HUES64 (cell line): ENCODE results near the gene CTNS.

ENCODE experiments used
- H3K27ac ChIP-seq: 2 replicates; pipeline ENCODE4 v1.7.0; 2013; ENCODE audit warnings: low read depth, low read length, inconsistent platforms
- H3K27me3 ChIP-seq: 2 replicates; pipeline ENCODE4 v1.6.1; 2013; ENCODE audit warnings: mild to moderate bottlenecking, low read length; ENCODE audit not compliant: insufficient read depth
- H3K36me3 ChIP-seq: 2 replicates; pipeline ENCODE4 v1.6.1; 2013; ENCODE audit warnings: mild to moderate bottlenecking, low read length; ENCODE audit not compliant: insufficient read depth
- H3K4me1 ChIP-seq: 2 replicates; pipeline ENCODE4 v1.6.1; 2013; ENCODE audit warnings: mild to moderate bottlenecking, low read length, moderate library complexity; ENCODE audit not compliant: insufficient read depth
- H3K4me3 ChIP-seq: 2 replicates; pipeline ENCODE4 v1.5.1; 2013; ENCODE audit warnings: mild to moderate bottlenecking, low read length, moderate library complexity
- H3K9ac ChIP-seq: 2 replicates; pipeline ENCODE4 v1.6.1; 2013; ENCODE audit warnings: mild to moderate bottlenecking, low read depth, low read length
- H3K9me3 ChIP-seq: 2 replicates; pipeline ENCODE4 v1.6.1; 2013; ENCODE audit warnings: low read depth, low read length; ENCODE audit not compliant: insufficient read depth
- WGBS: fragments of 150-250, 120-280 bp; methylation state at CpG from one replicate; pipeline ENCODE4 v1.1.7; 2013; ENCODE audit warnings: missing lambda C conversion rate; 5-methylcytosine and 5-hydroxymethylcytosine counted together

The CTNS gene

DNA sequence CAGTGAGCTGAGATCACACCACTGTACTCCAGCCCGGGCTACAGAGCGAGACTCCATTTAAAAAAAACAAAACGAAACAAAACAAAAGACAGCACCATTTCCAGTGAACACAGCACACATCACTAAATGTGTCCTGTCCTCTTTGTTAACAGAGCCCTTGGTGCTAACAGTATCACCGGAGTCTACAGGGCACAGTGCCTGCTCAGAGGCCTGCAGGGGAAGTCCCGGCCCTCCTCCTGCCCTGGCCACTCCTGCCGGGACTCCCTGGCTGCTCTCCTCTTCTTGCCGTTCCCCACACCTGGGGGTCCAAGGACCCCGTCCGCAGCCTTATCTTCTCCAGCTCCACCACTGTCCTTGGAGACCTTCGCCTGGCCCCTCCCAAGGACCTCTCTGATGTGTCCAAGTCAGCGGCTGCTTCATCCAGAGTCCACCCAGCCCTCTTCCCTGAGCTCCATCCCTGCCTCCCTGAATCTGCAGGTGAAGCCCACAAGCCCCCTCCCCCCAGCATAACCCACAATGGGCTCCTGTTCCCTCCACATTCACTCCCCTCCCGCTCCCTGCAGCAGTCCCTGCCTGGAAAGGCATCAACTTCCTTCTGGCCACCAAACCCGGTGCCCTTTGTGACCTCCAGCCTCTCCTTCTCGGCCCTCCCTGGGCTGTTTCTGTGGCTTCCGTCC lies 35.9 kb upstream of the CTNS start:
- WGBS, result 89% methylated on average over 15 of the region's 15 CpGs
- H3K4me1 ChIP-seq, result no peaks in the 10 kb centered on the region
- H3K36me3 ChIP-seq, result peaks cover 3% of the 10 kb centered on the region; the same call in 1 of the 2 replicates
- no peaks in the 10 kb centered on the region for H3K9me3 ChIP-seq
- no peak overlapping the region for H3K4me3 ChIP-seq
- no peak overlapping the region for H3K9ac ChIP-seq
- H3K27ac ChIP-seq, result no peak overlapping the region
- no peaks in the 10 kb centered on the region for H3K27me3 ChIP-seq

DNA sequence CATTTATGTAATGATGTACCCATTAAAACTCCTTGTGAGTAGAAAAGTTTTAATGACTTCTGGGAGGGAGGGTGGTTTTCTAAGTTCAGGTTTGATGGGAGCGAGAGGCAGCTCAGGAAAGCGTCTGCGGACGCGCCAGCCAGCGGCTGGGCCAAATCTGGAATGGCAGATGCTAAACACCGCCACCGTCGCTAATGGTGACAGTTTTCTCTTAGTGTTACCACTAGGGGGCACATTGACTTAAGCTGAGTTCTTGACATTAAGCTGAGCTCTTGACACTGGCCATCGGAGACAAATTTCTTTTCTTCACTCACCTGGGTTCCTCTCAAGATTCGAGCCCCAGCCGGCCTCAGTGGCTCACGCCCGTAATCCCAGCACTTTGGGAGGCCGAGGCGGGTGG lies 34.1 kb upstream of the CTNS start:
- H3K4me3 ChIP-seq, result no peak overlapping the region
- no peaks in the 10 kb centered on the region for H3K9me3 ChIP-seq
- H3K36me3 ChIP-seq, result peaks cover 17% of the 10 kb centered on the region
- no peaks in the 10 kb centered on the region for H3K4me1 ChIP-seq
- no peak overlapping the region for H3K27ac ChIP-seq
- WGBS, result 72% methylated on average over 16 of the region's 16 CpGs
- no peak overlapping the region for H3K9ac ChIP-seq
- no peaks in the 10 kb centered on the region for H3K27me3 ChIP-seq

DNA sequence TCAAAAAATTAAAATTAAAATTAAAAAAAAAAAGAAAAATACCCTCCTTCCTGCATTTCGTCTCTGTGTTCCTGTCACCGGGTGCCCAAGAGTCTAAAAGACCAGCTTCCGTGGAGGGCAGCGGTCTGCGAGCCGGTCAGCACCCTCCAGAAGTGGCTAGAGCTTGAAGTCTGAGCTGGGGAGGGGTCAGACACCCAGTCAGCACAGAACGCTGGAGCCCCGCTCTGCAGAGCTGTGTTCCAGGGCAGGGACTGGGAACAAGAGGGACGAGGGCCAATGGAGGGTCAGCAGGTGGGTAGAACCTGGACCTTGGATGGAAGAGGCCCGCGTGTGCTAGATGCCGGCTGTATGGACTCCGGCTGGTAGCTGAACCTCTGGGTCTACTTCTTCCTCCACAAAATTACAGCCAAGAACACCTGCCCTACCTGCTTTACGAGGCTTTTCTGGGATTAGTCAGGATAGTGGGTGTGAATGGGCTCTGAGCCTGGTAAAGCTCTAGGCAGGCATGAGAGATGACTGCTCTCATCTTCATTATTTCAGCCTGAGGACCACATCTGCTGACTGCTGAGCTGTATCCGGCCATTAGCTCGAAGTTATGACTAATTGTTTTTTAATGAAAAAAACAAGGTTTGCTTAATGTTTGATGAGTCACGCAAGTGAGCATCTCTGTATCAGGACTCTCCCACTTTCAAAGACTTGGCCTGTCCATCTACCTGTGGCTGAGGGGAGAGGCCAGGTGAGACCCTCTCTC lies 33.3 kb upstream of the CTNS start:
- WGBS, result 97% methylated on average over 16 of the region's 17 CpGs

DNA sequence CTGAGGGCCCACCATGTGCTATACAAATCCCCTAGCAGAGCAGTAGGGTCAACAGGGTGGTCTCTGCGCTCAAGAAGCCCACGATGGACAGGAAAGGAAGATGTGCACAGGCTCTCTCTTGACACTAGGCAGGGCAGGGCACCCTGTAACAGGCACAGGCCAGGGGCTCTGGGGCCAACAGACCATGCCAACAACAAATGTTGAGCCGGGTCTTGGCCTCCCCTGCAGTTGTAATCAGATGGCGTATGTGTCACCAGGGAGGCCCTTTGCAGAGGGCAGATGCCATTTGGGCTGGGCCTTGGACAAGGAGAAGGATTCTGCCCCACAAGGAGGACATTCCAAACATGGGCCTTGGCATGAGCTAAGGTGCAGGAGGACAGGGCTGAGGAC lies 32.7 kb upstream of the CTNS start:
- no peaks in the 10 kb centered on the region for H3K27me3 ChIP-seq
- H3K36me3 ChIP-seq, result peaks cover 30% of the 10 kb centered on the region
- no peaks in the 10 kb centered on the region for H3K4me1 ChIP-seq
- H3K9me3 ChIP-seq, result no peaks in the 10 kb centered on the region
- no peak overlapping the region for H3K9ac ChIP-seq
- no peak overlapping the region for H3K27ac ChIP-seq
- 94% methylated on average over 4 of the region's 4 CpGs for WGBS
- no peak overlapping the region for H3K4me3 ChIP-seq

More for the DNA sequence above, 33.3 kb upstream of the CTNS start:
- H3K9me3 ChIP-seq, result no peaks in the 10 kb centered on the region
- no peak overlapping the region for H3K9ac ChIP-seq
- no peaks in the 10 kb centered on the region for H3K27me3 ChIP-seq
- peaks cover 24% of the 10 kb centered on the region for H3K36me3 ChIP-seq
- H3K4me1 ChIP-seq, result no peaks in the 10 kb centered on the region
- H3K27ac ChIP-seq, result no peak overlapping the region
- H3K4me3 ChIP-seq, result no peak overlapping the region

DNA sequence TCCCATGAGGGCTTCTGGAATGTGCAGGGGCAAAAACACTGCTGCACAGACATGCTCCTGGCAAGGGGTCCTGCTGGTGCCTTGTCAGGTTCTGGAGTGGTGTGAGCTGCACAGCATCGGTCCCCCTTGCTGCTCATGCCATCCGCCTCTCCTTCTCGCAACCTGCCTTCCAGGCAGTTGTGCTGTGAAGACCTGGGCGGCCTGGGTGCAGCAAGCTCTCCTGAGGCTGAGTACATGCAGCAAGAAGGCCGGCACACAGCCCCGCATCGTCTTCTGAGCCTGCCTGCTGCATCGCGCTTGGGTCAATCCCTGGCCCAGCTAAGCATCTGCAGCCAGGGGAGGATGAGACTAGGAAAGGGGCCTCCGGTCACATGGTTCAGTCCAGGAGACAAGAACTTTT lies 26.9 kb upstream of the CTNS start:
- no peak overlapping the region for H3K27ac ChIP-seq
- H3K9ac ChIP-seq, result no peak overlapping the region
- H3K9me3 ChIP-seq, result no peaks in the 10 kb centered on the region
- 92% methylated on average over 10 of the region's 10 CpGs for WGBS
- H3K36me3 ChIP-seq, result peaks cover 76% of the 10 kb centered on the region
- H3K4me3 ChIP-seq, result no peak overlapping the region
- H3K4me1 ChIP-seq, result no peaks in the 10 kb centered on the region
- H3K27me3 ChIP-seq, result no peaks in the 10 kb centered on the region

DNA sequence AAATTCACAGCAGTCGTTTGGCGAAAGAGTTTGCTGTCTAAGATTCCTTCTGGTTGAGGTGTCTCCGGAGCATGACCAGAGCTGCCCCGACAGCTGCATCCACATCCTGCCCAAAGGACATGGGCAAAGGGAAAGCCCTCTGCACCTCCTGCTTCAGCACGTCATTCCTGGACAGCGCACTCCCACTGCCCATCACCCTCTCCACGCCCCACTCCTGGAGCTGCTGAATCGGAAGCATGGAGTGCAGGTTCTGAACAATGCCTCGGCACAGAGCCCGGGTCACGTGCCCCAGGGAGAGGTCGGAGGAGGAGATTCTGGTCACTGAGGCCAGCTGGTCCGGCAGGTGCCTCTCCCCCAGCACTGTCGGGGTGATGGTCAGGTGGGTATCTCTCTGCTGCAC lies 26.0 kb upstream of the CTNS start:
- Histone ChIP-seq H3K4me3 (no peak overlapping the region), H3K4me1 (no peaks in the 10 kb centered on the region), H3K27ac (no peak overlapping the region), H3K9ac (no peak overlapping the region), H3K9me3 (no peaks in the 10 kb centered on the region), H3K27me3 (no peaks in the 10 kb centered on the region), H3K36me3 (peaks cover 83% of the 10 kb centered on the region)
- 95% methylated on average over 14 of the region's 14 CpGs for WGBS

DNA sequence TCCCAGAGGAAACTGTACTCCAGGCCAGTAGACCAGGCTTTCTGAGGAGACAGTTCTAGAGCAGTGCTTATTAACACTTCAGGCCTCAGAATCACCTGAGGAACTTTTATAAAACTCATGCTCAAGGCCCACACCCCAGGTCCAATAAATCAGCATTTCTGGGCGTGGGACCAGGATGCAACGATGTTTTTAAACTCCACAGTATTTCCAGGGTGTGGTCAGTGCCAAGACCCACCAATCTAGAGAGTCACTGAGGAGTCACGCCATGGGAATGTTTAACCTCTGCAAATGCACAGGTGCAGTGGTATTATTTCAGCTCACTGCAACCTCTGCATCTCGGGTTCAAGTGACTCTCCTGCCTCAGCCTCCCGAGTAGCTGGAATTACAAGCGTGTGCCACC lies 23.4 kb upstream of the CTNS start:
- H3K4me1 ChIP-seq, result no peaks in the 10 kb centered on the region
- no peak overlapping the region for H3K9ac ChIP-seq
- peaks cover 85% of the 10 kb centered on the region for H3K36me3 ChIP-seq
- H3K27ac ChIP-seq, result no peak overlapping the region
- H3K9me3 ChIP-seq, result no peaks in the 10 kb centered on the region
- 94% methylated on average over 6 of the region's 6 CpGs for WGBS
- H3K27me3 ChIP-seq, result no peaks in the 10 kb centered on the region
- no peak overlapping the region for H3K4me3 ChIP-seq

DNA sequence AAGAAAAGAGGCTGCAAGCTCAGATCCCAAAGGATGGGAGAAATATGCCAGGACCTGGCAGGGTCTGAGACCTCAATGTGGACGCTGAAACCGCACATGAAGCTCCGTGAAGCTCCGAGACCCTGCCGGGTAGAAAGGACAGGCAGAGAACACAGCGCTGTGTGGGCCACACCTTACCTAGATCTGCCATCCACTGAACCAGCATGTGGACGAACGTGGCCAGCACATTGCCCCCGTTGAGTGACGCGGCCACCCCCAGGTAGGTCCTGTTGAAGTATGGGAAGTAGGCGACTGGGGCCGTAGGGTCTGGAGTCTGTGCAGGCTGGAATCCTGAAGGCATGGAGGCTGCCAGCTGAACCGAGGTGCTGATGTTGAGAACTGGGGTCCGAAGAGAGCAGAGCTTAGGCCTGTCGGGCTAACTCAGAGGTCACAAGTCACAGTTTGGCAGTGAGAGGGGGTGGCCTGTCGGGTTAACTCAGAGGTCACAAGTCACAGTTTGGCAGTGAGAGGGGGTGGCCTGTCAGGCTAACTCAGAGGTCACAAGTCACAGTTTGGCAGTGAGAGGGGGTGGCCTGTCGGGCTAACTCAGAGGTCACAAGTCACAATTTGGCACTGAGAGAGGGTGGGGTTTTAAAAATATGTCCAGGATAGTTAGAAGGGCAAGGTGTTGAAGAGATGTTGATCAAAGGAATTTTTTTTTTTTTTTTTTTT lies 21.2 kb upstream of the CTNS start:
- Histone ChIP-seq H3K36me3 (peaks cover 82% of the 10 kb centered on the region), H3K9me3 (no peaks in the 10 kb centered on the region), H3K27me3 (no peaks in the 10 kb centered on the region), H3K4me1 (no peaks in the 10 kb centered on the region), H3K9ac (no peak overlapping the region), H3K4me3 (no peak overlapping the region), H3K27ac (no peak overlapping the region)
- 96% methylated on average over 18 of the region's 18 CpGs for WGBS

DNA sequence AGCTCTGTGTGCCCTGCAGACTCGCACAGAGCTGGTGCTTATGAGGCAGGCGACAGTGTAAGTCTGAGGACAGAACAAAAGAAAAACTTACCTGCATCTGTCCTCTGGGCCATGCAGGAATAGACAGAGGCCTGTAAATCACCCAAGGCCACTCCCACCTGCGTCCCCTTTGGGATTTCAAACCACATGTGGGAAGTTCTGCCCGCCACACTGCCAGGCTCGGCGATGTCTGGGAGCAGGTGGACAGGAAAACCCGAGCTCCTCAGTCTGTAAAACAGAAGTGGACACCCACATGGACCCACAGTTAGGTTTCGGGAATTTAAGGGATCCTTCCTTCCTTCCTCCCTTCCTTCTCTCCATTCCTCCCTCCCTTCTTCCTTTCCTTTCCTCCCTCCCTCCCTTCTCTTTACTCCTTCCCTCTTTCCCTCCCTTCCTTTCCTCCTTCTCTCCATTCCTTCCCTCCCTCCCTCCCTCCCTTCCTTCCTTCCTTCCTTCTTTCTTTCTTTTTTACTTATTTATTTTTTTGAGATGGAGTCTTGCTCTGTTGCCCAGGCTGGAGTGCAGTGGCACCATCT lies 15.3 kb upstream of the CTNS start:
- H3K4me3 ChIP-seq, result no peak overlapping the region
- H3K36me3 ChIP-seq, result peaks cover 80% of the 10 kb centered on the region
- no peaks in the 10 kb centered on the region for H3K4me1 ChIP-seq
- H3K27ac ChIP-seq, result no peak overlapping the region
- no peaks in the 10 kb centered on the region for H3K27me3 ChIP-seq
- 95% methylated on average over 8 of the region's 8 CpGs for WGBS
- no peaks in the 10 kb centered on the region for H3K9me3 ChIP-seq
- H3K9ac ChIP-seq, result no peak overlapping the region

DNA sequence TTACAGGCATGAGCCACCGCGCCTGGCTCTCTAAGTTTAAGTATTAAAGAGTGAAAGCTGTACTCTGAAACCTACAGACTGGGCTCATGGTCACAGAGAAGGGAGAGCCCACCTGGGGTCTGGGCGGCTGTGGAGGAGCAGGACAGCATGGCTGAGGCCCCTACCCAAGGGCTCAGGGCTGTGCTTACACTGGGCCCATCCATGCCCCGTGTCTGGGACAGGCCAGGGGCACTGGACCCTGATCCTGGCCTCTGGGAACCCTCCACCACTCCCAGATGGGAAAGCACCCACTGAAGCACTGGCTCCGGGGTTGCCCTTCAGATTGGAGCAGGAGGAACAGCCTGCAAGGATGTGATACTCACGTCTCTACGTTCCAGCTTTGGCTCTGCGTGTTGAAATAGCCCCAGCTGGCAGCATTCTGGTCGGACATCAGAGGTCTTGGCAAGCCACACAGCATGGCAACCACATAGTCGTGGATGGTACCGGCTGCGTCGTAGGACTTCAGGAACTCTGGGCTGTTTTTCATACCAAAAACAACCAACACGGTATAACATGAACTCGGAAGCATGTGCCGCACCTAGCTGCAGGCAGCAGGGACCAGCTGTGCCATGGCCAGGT lies 13.5 kb upstream of the CTNS start:
- Histone ChIP-seq H3K27ac (no peak overlapping the region), H3K27me3 (no peaks in the 10 kb centered on the region), H3K9ac (no peak overlapping the region), H3K9me3 (no peaks in the 10 kb centered on the region), H3K4me1 (no peaks in the 10 kb centered on the region), H3K4me3 (no peak overlapping the region), H3K36me3 (peaks cover 79% of the 10 kb centered on the region)
- WGBS, result 96% methylated on average over 16 of the region's 16 CpGs
